OCI-LY1 (cell line): ENCODE measurements around the gene ABTB2.

Source experiments
- CTCF ChIP-seq: fragments of 200-600 bp; sonication (generic), shearing (Covaris generic); IDR thresholded peaks from 2 replicates; pipeline ENCODE4 v1.5.1; 2017; ENCODE audit warnings: mild to moderate bottlenecking, antibody characterized with exemption, low read length, moderate library complexity, mixed read lengths
- EZH2 ChIP-seq: fragments of 200-600 bp; sonication (generic), shearing (Covaris generic); IDR thresholded peaks from 2 replicates; pipeline ENCODE4 v1.8.0; 2017; ENCODE audit warnings: borderline replicate concordance, mixed run types, mild to moderate bottlenecking, antibody characterized with exemption, low read length, moderate library complexity, mixed read lengths

GRCh38 chr11:34208266-34209135 lies 149.3 kb downstream of the ABTB2 start:
- TF ChIP-seq CTCF (no peak), EZH2 (no peak)
